ENCODE data around the gene GPX4.

The GPX4 gene

GRCh38 chr19:1063030-1063908 lies 40.5 kb upstream of the GPX4 start:
- Histone ChIP-seq H3K4me1 (ENCODE audit: insufficient read depth, poor library complexity, severe bottlenecking) (peaks cover 17% of the 10 kb centered on the region), H3K9me3 (ENCODE audit: severe bottlenecking) (no peaks in the 10 kb centered on the region), H3K36me3 (ENCODE audit: low read depth) (no peaks in the 10 kb centered on the region; the same call in 1 of the 2 replicates), H3K27ac (ENCODE audit: poor library complexity, severe bottlenecking) (no peak overlapping the region), H3K27me3 (ENCODE audit: insufficient read depth, poor library complexity, severe bottlenecking) (no peaks in the 10 kb centered on the region), H3K4me3 (ENCODE audit: severe bottlenecking) (no peak overlapping the region)
- DNase-seq (ENCODE audit: low spot score) = no peak
- no peak for ATAC-seq (ENCODE audit: low read depth)
- TF ChIP-seq CTCF (IDR thresholded peaks at IDR 0.05; ENCODE audit: poor library complexity, severe bottlenecking) = no peak

GRCh38 chr19:1063909-1064660 lies 39.7 kb upstream of the GPX4 start:
- Histone ChIP-seq H3K4me3 (ENCODE audit: severe bottlenecking) (no peak overlapping the region), H3K9me3 (ENCODE audit: severe bottlenecking) (no peaks in the 10 kb centered on the region), H3K36me3 (ENCODE audit: low read depth) (no peaks in the 10 kb centered on the region), H3K4me1 (ENCODE audit: insufficient read depth, poor library complexity, severe bottlenecking) (peaks cover 17% of the 10 kb centered on the region), H3K27me3 (ENCODE audit: insufficient read depth, poor library complexity, severe bottlenecking) (no peaks in the 10 kb centered on the region), H3K27ac (ENCODE audit: poor library complexity, severe bottlenecking) (peak overlapping the region; percentile 79)
- ATAC-seq (ENCODE audit: low read depth) = no peak
- no peak for DNase-seq (ENCODE audit: low spot score)
- TF ChIP-seq CTCF (IDR thresholded peaks at IDR 0.05; ENCODE audit: poor library complexity, severe bottlenecking) = no peak

- Histone ChIP-seq H3K9me3 (ENCODE audit: severe bottlenecking) (no peaks in the 10 kb centered on the region), H3K27me3 (ENCODE audit: insufficient read depth, poor library complexity, severe bottlenecking) (no peaks in the 10 kb centered on the region), H3K36me3 (ENCODE audit: low read depth) (no peaks in the 10 kb centered on the region), H3K4me3 (ENCODE audit: severe bottlenecking) (no peak overlapping the region), H3K4me1 (ENCODE audit: insufficient read depth, poor library complexity, severe bottlenecking) (peaks cover 17% of the 10 kb centered on the region), H3K27ac (ENCODE audit: poor library complexity, severe bottlenecking) (peak overlapping the region; percentile 79)
- ATAC-seq (ENCODE audit: low read depth) (peak; percentile 68), DNase-seq (ENCODE audit: low spot score) (no peak)
- peak; percentile 75 for TF ChIP-seq CTCF (IDR thresholded peaks at IDR 0.05; ENCODE audit: poor library complexity, severe bottlenecking)
Measured at GRCh38 chr19:1064661-1065605, 38.9 kb upstream of the GPX4 start.

GRCh38 chr19:1065606-1066109 lies 38.1 kb upstream of the GPX4 start:
- TF ChIP-seq CTCF (IDR thresholded peaks at IDR 0.05; ENCODE audit: poor library complexity, severe bottlenecking) = no peak

More at GRCh38 chr19:1065606-1066109, 38.1 kb upstream of the GPX4 start:
- no peaks in the 10 kb centered on the region for H3K36me3 ChIP-seq (ENCODE audit: low read depth)
- DNase-seq (ENCODE audit: low spot score) (no peak), ATAC-seq (ENCODE audit: low read depth) (peak; percentile 59)
- H3K4me1 ChIP-seq (ENCODE audit: insufficient read depth, poor library complexity, severe bottlenecking) = peaks cover 17% of the 10 kb centered on the region
- peak overlapping the region; percentile 79 for H3K27ac ChIP-seq (ENCODE audit: poor library complexity, severe bottlenecking)
- H3K27me3 ChIP-seq (ENCODE audit: insufficient read depth, poor library complexity, severe bottlenecking) = peaks cover 2% of the 10 kb centered on the region
- no peak overlapping the region for H3K4me3 ChIP-seq (ENCODE audit: severe bottlenecking)
- H3K9me3 ChIP-seq (ENCODE audit: severe bottlenecking) = no peaks in the 10 kb centered on the region
